CD14-positive monocyte (primary cell): ENCODE results near the gene ATPAF1. TPM values are rescaled to one million over a fixed set of nuclear protein-coding genes. Genes with fewer than 3 reads are reported as not detected.

Source experiments
- DNase-seq, 3 donors: peaks; one replicate each; pipeline ENCODE4 v3.0.0-alpha.2; 2011 to 2022
- H2AFZ ChIP-seq: 2 replicates; pipeline ENCODE4 v1.6.0; 2012; ENCODE audit warnings: mild to moderate bottlenecking, low read depth, low read length, inconsistent platforms; ENCODE audit not compliant: insufficient read depth, poor library complexity, severe bottlenecking
- H3K27ac ChIP-seq, 2 donors: 1 replicate in 1 of 2; 2 replicates in 1 of 2; pipeline ENCODE4 v1.5.1; 2012 to 2013; ENCODE audit warnings: low read length in 2 of 2, control low read depth in 1 of 2, inconsistent platforms in 1 of 2, low read depth in 1 of 2, mild to moderate bottlenecking in 1 of 2
- H3K27me3 ChIP-seq, 2 donors: one replicate each; pipeline versions ENCODE4 v1.6.0 to v1.6.1; 2011 to 2013; ENCODE audit warnings: low read length in 2 of 2; ENCODE audit not compliant: control insufficient read depth in 2 of 2, insufficient read depth in 2 of 2
- H3K36me3 ChIP-seq, 2 donors: replicated peaks in 1 of 2; 1 replicate in 1 of 2; 2 replicates in 1 of 2; pipeline versions ENCODE4 v1.5.1 to v1.6.1; 2012 to 2013; ENCODE audit warnings: low read length in 2 of 2, control low read depth in 1 of 2, inconsistent platforms in 1 of 2, mild to moderate bottlenecking in 1 of 2; ENCODE audit not compliant: insufficient read depth in 2 of 2, control insufficient read depth in 1 of 2
- H3K4me1 ChIP-seq, 2 donors: 1 replicate in 1 of 2; 2 replicates in 1 of 2; pipeline versions ENCODE4 v1.5.1 to v1.6.1; 2012 to 2013; ENCODE audit warnings: low read length in 2 of 2, control low read depth in 1 of 2, inconsistent platforms in 1 of 2, mild to moderate bottlenecking in 1 of 2, moderate library complexity in 1 of 2; ENCODE audit not compliant: insufficient read depth in 2 of 2, control insufficient read depth in 1 of 2
- H3K4me2 ChIP-seq: replicated peaks from 2 replicates; pipeline ENCODE3; 2012; ENCODE audit warnings: low read length, moderate library complexity, mild to moderate bottlenecking; ENCODE audit not compliant: poor library complexity, severe bottlenecking; ENCODE audit errors: extremely low read depth
- H3K4me3 ChIP-seq, 3 experiments: fragments of 200-600 bp in 1 of 3; sonication (generic) in 1 of 3; replicated peaks in 1 of 3; 1 replicate in 2 of 3; 2 replicates in 1 of 3; pipeline ENCODE4 v1.5.1; 2011 to 2013; ENCODE audit warnings: low read length in 3 of 3, mild to moderate bottlenecking in 3 of 3, control low read depth in 2 of 3, low read depth in 2 of 3, inconsistent platforms in 1 of 3, moderate library complexity in 1 of 3
- H3K79me2 ChIP-seq: 2 replicates; pipeline ENCODE4 v1.6.0; 2012; ENCODE audit warnings: mild to moderate bottlenecking, control low read depth, inconsistent platforms, low read length, moderate library complexity; ENCODE audit not compliant: insufficient read depth
- H3K9ac ChIP-seq: 2 replicates; pipeline ENCODE4 v1.6.0; 2017; ENCODE audit warnings: low read length, mild to moderate bottlenecking; ENCODE audit not compliant: insufficient read depth, poor library complexity, severe bottlenecking
- H3K9me3 ChIP-seq, 2 donors: replicated peaks in 1 of 2; 1 replicate in 1 of 2; 2 replicates in 1 of 2; pipeline versions ENCODE4 v1.5.1 to v1.6.1; 2012 to 2013; ENCODE audit warnings: low read length in 2 of 2, control low read depth in 1 of 2; ENCODE audit not compliant: control insufficient read depth in 1 of 2, insufficient read depth in 1 of 2
- H4K20me1 ChIP-seq: 2 replicates; pipeline ENCODE4 v1.6.0; 2012; ENCODE audit warnings: mild to moderate bottlenecking, low read length, control low read depth, moderate library complexity; ENCODE audit not compliant: insufficient read depth
- H3K27ac Mint-ChIP-seq, 7 donors: one replicate each; pipeline ENCODE4 v1.8.0; 2020; ENCODE audit warnings: mild to moderate bottlenecking in 7 of 7, mixed read lengths in 7 of 7, moderate library complexity in 6 of 7, inconsistent platforms in 2 of 7
- H3K27me3 Mint-ChIP-seq, 3 donors: one replicate each; pipeline ENCODE4 v1.8.0; 2021 to 2022; ENCODE audit warnings: low read depth in 3 of 3, mild to moderate bottlenecking in 3 of 3, mixed read lengths in 3 of 3, moderate library complexity in 3 of 3, inconsistent platforms in 1 of 3
- H3K36me3 Mint-ChIP-seq, 2 donors: one replicate each; pipeline ENCODE4 v1.8.0; 2020; ENCODE audit warnings: mixed read lengths in 2 of 2, inconsistent platforms in 1 of 2, mild to moderate bottlenecking in 1 of 2
- H3K4me1 Mint-ChIP-seq: one replicate; pipeline ENCODE4 v1.8.0; 2020; ENCODE audit warnings: mild to moderate bottlenecking, mixed read lengths
- H3K4me3 Mint-ChIP-seq, 2 donors: one replicate each; pipeline ENCODE4 v1.8.0; 2020; ENCODE audit warnings: mild to moderate bottlenecking in 2 of 2, mixed read lengths in 2 of 2, moderate library complexity in 1 of 2
- H3K9me3 Mint-ChIP-seq, 7 donors: one replicate each; pipeline ENCODE4 v1.8.0; 2020 to 2022; ENCODE audit warnings: mixed read lengths in 7 of 7, mild to moderate bottlenecking in 6 of 7, moderate library complexity in 6 of 7, inconsistent platforms in 2 of 7
- WGBS: methylation state at CpG from one replicate; pipeline ENCODE4 v1.1.5; 2013; ENCODE audit warnings: missing lambda C conversion rate; ENCODE audit not compliant: insufficient coverage; 5-methylcytosine and 5-hydroxymethylcytosine counted together
- intact Hi-C, 2 donors: fragments of 100-400 bp; cut with micrococcal nuclease; formaldehyde crosslinking; loops; one replicate each; pipeline versions ENCODE4 v1.15.0 to v1.15.1; 2023
- polyA plus RNA-seq, 3 donors: library from polyadenylated mRNA; depleted of rRNA in 1 of 3; unstranded in 2 of 3; stranded (reverse) in 1 of 3; fragments of 300-500 nt in 2 of 3; fragments of >200 nt in 1 of 3; fragmentation: Illumina TruSeq in 2 of 3; gene quantifications; 1 replicate in 2 of 3; 2 replicates in 1 of 3; pipeline ENCODE4 v1.2.3, GENCODE V29; 2012 to 2021
- TF ChIP-seq, protein P1 (sequence below): fragments of 200-600 bp; IDR thresholded peaks from one replicate; pipeline ENCODE4 v1.8.0; 2022; ENCODE audit warnings: antibody characterized with exemption, mild to moderate bottlenecking

Gene ATPAF1
- polyA plus RNA-seq, 3 donors: 16.9 to 45.4 (median 33.4) TPM

GRCh38 chr1:46679789-46680573 is 11.8 kb upstream of the ATPAF1 start:
- no peaks in the 10 kb centered on the region for H3K27me3 ChIP-seq
- Mint-ChIP-seq H3K4me1 (no peaks in the 10 kb centered on the region), H3K4me3 (no peak overlapping the region), H3K36me3 (peaks cover 91 to 95% of the 10 kb centered on the region in 2 donors), H3K27ac (peak overlapping the region in 2 of 7 donors; percentile 10 to 55), H3K27me3 (no peaks in the 10 kb centered on the region), H3K9me3 (no peaks in the 10 kb centered on the region)
- no peak overlapping the region for H3K4me3 ChIP-seq
- H3K4me2 ChIP-seq: no peak overlapping the region
- H4K20me1 ChIP-seq: no peaks in the 10 kb centered on the region
- TF ChIP-seq, protein P1, sequence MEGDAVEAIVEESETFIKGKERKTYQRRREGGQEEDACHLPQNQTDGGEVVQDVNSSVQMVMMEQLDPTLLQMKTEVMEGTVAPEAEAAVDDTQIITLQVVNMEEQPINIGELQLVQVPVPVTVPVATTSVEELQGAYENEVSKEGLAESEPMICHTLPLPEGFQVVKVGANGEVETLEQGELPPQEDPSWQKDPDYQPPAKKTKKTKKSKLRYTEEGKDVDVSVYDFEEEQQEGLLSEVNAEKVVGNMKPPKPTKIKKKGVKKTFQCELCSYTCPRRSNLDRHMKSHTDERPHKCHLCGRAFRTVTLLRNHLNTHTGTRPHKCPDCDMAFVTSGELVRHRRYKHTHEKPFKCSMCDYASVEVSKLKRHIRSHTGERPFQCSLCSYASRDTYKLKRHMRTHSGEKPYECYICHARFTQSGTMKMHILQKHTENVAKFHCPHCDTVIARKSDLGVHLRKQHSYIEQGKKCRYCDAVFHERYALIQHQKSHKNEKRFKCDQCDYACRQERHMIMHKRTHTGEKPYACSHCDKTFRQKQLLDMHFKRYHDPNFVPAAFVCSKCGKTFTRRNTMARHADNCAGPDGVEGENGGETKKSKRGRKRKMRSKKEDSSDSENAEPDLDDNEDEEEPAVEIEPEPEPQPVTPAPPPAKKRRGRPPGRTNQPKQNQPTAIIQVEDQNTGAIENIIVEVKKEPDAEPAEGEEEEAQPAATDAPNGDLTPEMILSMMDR: no peak
- no peak overlapping the region for H3K27ac ChIP-seq
- H3K79me2 ChIP-seq: no peaks in the 10 kb centered on the region
- 100% methylated on average over 1 of the region's 6 CpGs for WGBS
- intact Hi-C loops: no loop called here
- no peaks in the 10 kb centered on the region for H3K4me1 ChIP-seq
- no peaks in the 10 kb centered on the region for H3K9me3 ChIP-seq
- no peak overlapping the region for H3K9ac ChIP-seq
- no peak for DNase-seq
- H2AFZ ChIP-seq: no peak overlapping the region
- peaks cover 90 to 100% of the 10 kb centered on the region in 2 donors for H3K36me3 ChIP-seq

DNA sequence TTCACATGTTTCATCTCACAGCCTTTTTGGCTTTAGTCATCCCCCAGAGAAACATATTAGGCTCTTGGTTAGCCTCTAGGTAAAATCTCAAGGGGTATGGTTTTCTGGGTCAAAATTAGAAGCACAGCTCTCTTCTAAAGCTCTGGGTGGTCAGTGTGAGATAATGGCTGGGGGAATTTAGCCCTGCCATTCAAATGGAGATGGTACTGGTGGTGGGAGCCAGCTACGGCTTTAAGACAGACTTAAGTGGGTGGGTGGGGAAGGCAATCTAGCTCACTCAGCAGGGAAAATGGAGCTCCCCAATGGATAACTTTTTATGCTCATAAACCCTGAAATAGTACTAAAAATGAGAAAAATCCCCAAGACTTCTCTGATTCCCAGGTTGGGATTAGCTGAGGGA is 9.2 kb upstream of the ATPAF1 start:
- H3K27me3 ChIP-seq: no peaks in the 10 kb centered on the region
- no peaks in the 10 kb centered on the region for H4K20me1 ChIP-seq
- no peak overlapping the region for H3K4me2 ChIP-seq
- peaks cover 88 to 95% of the 10 kb centered on the region in 2 donors for H3K36me3 Mint-ChIP-seq
- no peak overlapping the region for H3K9ac ChIP-seq
- H3K27ac Mint-ChIP-seq: peak overlapping the region in 1 of 7 donors; percentile 32
- no peaks in the 10 kb centered on the region for H3K79me2 ChIP-seq
- no peaks in the 10 kb centered on the region for H3K4me1 ChIP-seq
- H3K4me1 Mint-ChIP-seq: no peaks in the 10 kb centered on the region
- DNase-seq: no peak
- H3K9me3 Mint-ChIP-seq: no peaks in the 10 kb centered on the region
- no peaks in the 10 kb centered on the region for H3K27me3 Mint-ChIP-seq
- TF ChIP-seq, protein P1: no peak
- H3K4me3 ChIP-seq: no peak overlapping the region
- no peak overlapping the region for H3K27ac ChIP-seq
- H2AFZ ChIP-seq: no peak overlapping the region
- intact Hi-C loops: no loop called here
- H3K4me3 Mint-ChIP-seq: no peak overlapping the region
- WGBS: no CpG with 5 or more reads among the region's 1 CpG
- no peaks in the 10 kb centered on the region for H3K9me3 ChIP-seq
- peaks cover 74 to 97% of the 10 kb centered on the region in 2 donors for H3K36me3 ChIP-seq
